IMR-90 (cell line): Measurements from ENCODE around the gene REPS2. TPM values are rescaled to one million over a fixed set of nuclear protein-coding genes. Genes with fewer than 3 reads are reported as not detected.

Experiments used
- ATAC-seq: fragments of 200-7000 bp; cut with Tn5 transposase; 2 replicates; pipeline ENCODE4 v1.9.1; 2020; ENCODE audit warnings: low read depth, mild to moderate bottlenecking, moderate library complexity
- BruUV-seq: library from RNA; stranded (reverse); fragments of 400-500 nt; replicated peaks from 2 replicates; lab custom pipeline; 2021; lab: Mats Ljungman, UMichigan
- CTCF ChIA-PET: fragments of 300-600 bp; formaldehyde crosslinking; extraction: SDS; loops from one replicate; lab custom pipeline; 2021; ENCODE audit warnings: antibody characterized with exemption; lab: Yijun Ruan, JAX
- POLR2A ChIA-PET: fragments of 300-600 bp; sonication (Branson Sonifier 250); formaldehyde crosslinking; loops from one replicate; lab custom pipeline; 2022; ENCODE audit warnings: antibody characterized with exemption; ENCODE audit not compliant: unreplicated experiment; lab: Charles Lee
- DNase-seq: peaks from one replicate; pipeline ENCODE4 v3.0.0; 2013
- H2AFZ ChIP-seq: replicated peaks from 2 replicates; pipeline ENCODE3; 2013; ENCODE audit warnings: low read length, mild to moderate bottlenecking; ENCODE audit not compliant: poor library complexity
- H2AK5ac ChIP-seq: 2 replicates; pipeline ENCODE4 v1.6.1; 2013; ENCODE audit warnings: low read depth, low read length, inconsistent platforms
- H2AK9ac ChIP-seq: replicated peaks from 2 replicates; pipeline ENCODE3; 2013; ENCODE audit warnings: mild to moderate bottlenecking, low read depth, low read length, moderate library complexity; ENCODE audit not compliant: poor library complexity
- H2BK120ac ChIP-seq: 2 replicates; pipeline ENCODE4 v1.6.1; 2013; ENCODE audit warnings: low read depth, low read length, inconsistent platforms
- H2BK15ac ChIP-seq: 3 replicates; pipeline ENCODE4 v1.6.1; 2013; ENCODE audit warnings: low read depth, low read length, inconsistent platforms
- H2BK20ac ChIP-seq: 2 replicates; pipeline ENCODE4 v1.6.1; 2013; ENCODE audit warnings: low read depth, mild to moderate bottlenecking, inconsistent platforms, low read length, moderate library complexity
- H2BK5ac ChIP-seq: 2 replicates; pipeline ENCODE4 v1.6.1; 2013; ENCODE audit warnings: mild to moderate bottlenecking, low read depth, low read length, inconsistent platforms; ENCODE audit not compliant: poor library complexity, severe bottlenecking
- H3K14ac ChIP-seq: replicated peaks from 2 replicates; pipeline ENCODE4 v1.6.1; 2013; ENCODE audit warnings: low read depth, low read length, inconsistent platforms
- H3K18ac ChIP-seq: 2 replicates; pipeline ENCODE4 v1.6.1; 2013; ENCODE audit warnings: low read depth, low read length, control low read depth
- H3K23ac ChIP-seq: 2 replicates; pipeline ENCODE4 v1.6.1; 2013; ENCODE audit warnings: low read depth, low read length, inconsistent platforms
- H3K27ac ChIP-seq: 2 replicates; pipeline ENCODE4 v1.5.1; 2013; ENCODE audit warnings: mild to moderate bottlenecking, control low read depth, low read length; ENCODE audit not compliant: insufficient read depth
- H3K27me3 ChIP-seq: 2 replicates; pipeline ENCODE4 v1.6.1; 2013; ENCODE audit warnings: low read length; ENCODE audit not compliant: control insufficient read depth, insufficient read depth
- H3K36me3 ChIP-seq: 2 replicates; pipeline ENCODE4 v1.6.1; 2013; ENCODE audit warnings: low read length, mixed read lengths; ENCODE audit not compliant: control insufficient read depth, insufficient read depth
- H3K4ac ChIP-seq: 2 replicates; pipeline ENCODE4 v1.6.1; 2013; ENCODE audit warnings: low read depth, low read length, inconsistent platforms
- H3K4me1 ChIP-seq: 2 replicates; pipeline ENCODE4 v1.6.1; 2013; ENCODE audit warnings: low read length, mixed read lengths; ENCODE audit not compliant: control insufficient read depth, insufficient read depth
- H3K4me2 ChIP-seq: 2 replicates; pipeline ENCODE4 v1.6.1; 2013; ENCODE audit warnings: low read depth, mild to moderate bottlenecking, control low read depth, low read length, moderate library complexity
- H3K4me3 ChIP-seq: 2 replicates; pipeline ENCODE4 v1.5.1; 2013; ENCODE audit warnings: low read depth, mild to moderate bottlenecking, control low read depth, low read length, moderate library complexity; ENCODE audit not compliant: insufficient read depth
- H3K56ac ChIP-seq: 2 replicates; pipeline ENCODE4 v1.6.1; 2013; ENCODE audit warnings: low read length, inconsistent platforms; ENCODE audit not compliant: insufficient read depth; ENCODE audit errors: extremely low read depth
- H3K79me1 ChIP-seq, 2 experiments: 2 replicates each; pipeline ENCODE4 v1.6.1; 2013; ENCODE audit warnings: low read length in 2 of 2, inconsistent platforms in 1 of 2, low read depth in 1 of 2
- H3K9ac ChIP-seq: 2 replicates; pipeline ENCODE4 v1.6.1; 2013; ENCODE audit warnings: low read depth, low read length, control low read depth
- H3K9me1 ChIP-seq: 2 replicates; pipeline ENCODE4 v1.6.1; 2013; ENCODE audit warnings: low read length, inconsistent platforms; ENCODE audit not compliant: insufficient read depth
- H3K9me3 ChIP-seq: 2 replicates; pipeline ENCODE4 v1.6.1; 2013; ENCODE audit warnings: low read length; ENCODE audit not compliant: control insufficient read depth, insufficient read depth
- H4K20me1 ChIP-seq: 2 replicates; pipeline ENCODE4 v1.6.1; 2013; ENCODE audit warnings: low read length, inconsistent platforms; ENCODE audit not compliant: insufficient read depth
- H4K5ac ChIP-seq: 2 replicates; pipeline ENCODE4 v1.6.1; 2013; ENCODE audit warnings: mild to moderate bottlenecking, low read depth, low read length, control low read depth
- H4K8ac ChIP-seq, 2 experiments: 2 replicates each; pipeline ENCODE4 v1.6.1; 2013; ENCODE audit warnings: low read depth in 2 of 2, low read length in 2 of 2, control low read depth in 1 of 2, inconsistent platforms in 1 of 2
- H4K91ac ChIP-seq: 2 replicates; pipeline ENCODE4 v1.6.1; 2013; ENCODE audit warnings: low read depth, low read length, inconsistent platforms; ENCODE audit not compliant: insufficient read depth
- BHLHE40 ChIP-seq: fragments of 150-350 bp; IDR thresholded peaks from 2 replicates; pipeline ENCODE4 v1.6.1; 2016; ENCODE audit warnings: mild to moderate bottlenecking, low read depth, low read length
- CEBPB ChIP-seq: IDR thresholded peaks from 2 replicates; pipeline ENCODE4 v1.6.1; 2012; ENCODE audit warnings: low read depth, low read length, improper control_type of control experiment
- CHD1 ChIP-seq: IDR thresholded peaks from 2 replicates; pipeline ENCODE4 v1.6.1; 2012; ENCODE audit warnings: low read depth, low read length, improper control_type of control experiment
- CTCF ChIP-seq: conservative IDR thresholded peaks from 2 replicates; pipeline ENCODE4 v1.5.1; 2012; ENCODE audit warnings: mild to moderate bottlenecking, low read depth, low read length, improper control_type of control experiment
- FOS ChIP-seq: fragments of 150-350 bp; IDR thresholded peaks from 2 replicates; pipeline ENCODE4 v1.6.1; 2016; ENCODE audit warnings: low read depth, low read length
- MAFK ChIP-seq: IDR thresholded peaks from 2 replicates; pipeline ENCODE4 v1.6.1; 2012; ENCODE audit warnings: low read depth, low read length, improper control_type of control experiment
- MAZ ChIP-seq: IDR thresholded peaks from 2 replicates; pipeline ENCODE4 v1.6.1; 2012; ENCODE audit warnings: low read depth, mild to moderate bottlenecking, low read length, improper control_type of control experiment, moderate library complexity, borderline replicate concordance
- MXI1 ChIP-seq: IDR thresholded peaks from 2 replicates; pipeline ENCODE4 v1.6.1; 2012; ENCODE audit warnings: low read depth, mild to moderate bottlenecking, low read length, moderate library complexity, borderline replicate concordance
- NFE2L2 ChIP-seq: fragments of 150-350 bp; IDR thresholded peaks from 2 replicates; pipeline ENCODE4 v1.6.1; 2016; ENCODE audit warnings: low read depth, mild to moderate bottlenecking, low read length
- POLR2A ChIP-seq: IDR thresholded peaks from 2 replicates; pipeline ENCODE4 v1.6.1; 2012; ENCODE audit warnings: mild to moderate bottlenecking, low read depth, low read length
- RAD21 ChIP-seq: IDR thresholded peaks from 2 replicates; pipeline ENCODE4 v1.6.1; 2012; ENCODE audit warnings: low read length, improper control_type of control experiment
- RCOR1 ChIP-seq: IDR thresholded peaks from 2 replicates; pipeline ENCODE4 v1.6.1; 2012; ENCODE audit warnings: mild to moderate bottlenecking, low read length, improper control_type of control experiment; ENCODE audit not compliant: insufficient replicate concordance
- RFX5 ChIP-seq: IDR thresholded peaks from 2 replicates; pipeline ENCODE4 v1.8.0; 2012; ENCODE audit warnings: low read depth, mild to moderate bottlenecking, low read length, moderate library complexity
- SMC3 ChIP-seq: fragments of 150-350 bp; IDR thresholded peaks from 2 replicates; pipeline ENCODE4 v1.6.1; 2016; ENCODE audit warnings: low read depth, mild to moderate bottlenecking, antibody characterized with exemption, low read length, moderate library complexity
- WGBS, 2 experiments: methylation state at CpG; one replicate each; pipeline versions ENCODE4 v1.1.5 to v1.1.7; 2013; ENCODE audit warnings: missing lambda C conversion rate in 2 of 2; ENCODE audit not compliant: insufficient read length in 1 of 2; ENCODE audit errors: extremely low coverage in 2 of 2; 5-methylcytosine and 5-hydroxymethylcytosine counted together
- dilution Hi-C: fragments of 300-500 bp; cut with HindIII; formaldehyde crosslinking; loops from one replicate; pipeline ENCODE4 v1.14.3; 2018; ENCODE audit warnings: low sequenced_read_pairs; ENCODE audit not compliant: unreplicated experiment
- in situ Hi-C: fragments of 300-500 bp; cut with MboI; formaldehyde crosslinking; loops from 3 replicates; pipeline ENCODE4 v1.14.3; 2019; ENCODE audit warnings: low sequenced_read_pairs, inconsistent platforms, mixed read lengths
- intact Hi-C: fragments of 100-400 bp; cut with micrococcal nuclease; formaldehyde crosslinking; loops from 2 replicates; pipeline ENCODE4 v1.10.0; 2022
- polyA plus RNA-seq, 3 experiments: library from polyadenylated mRNA; depleted of rRNA; stranded (reverse); fragments of >200 nt; gene quantifications; 2 replicates each; pipeline ENCODE4 v1.2.3, GENCODE V29; 2012; ENCODE audit warnings: low replicate concordance in 1 of 3
- total RNA-seq: library from RNA; depleted of rRNA; stranded (reverse); fragments of >200 nt; gene quantifications from 2 replicates; pipeline ENCODE4 v1.2.3, GENCODE V29; 2012
- TF ChIP-seq, protein P1 (sequence below): fragments of 150-350 bp; IDR thresholded peaks from 2 replicates; pipeline ENCODE4 v1.6.1; 2017; ENCODE audit warnings: mild to moderate bottlenecking, antibody characterized with exemption, low read length, low read depth
- TF ChIP-seq, protein P2 (sequence below): fragments of 150-350 bp; IDR thresholded peaks from 2 replicates; pipeline ENCODE4 v1.6.1; 2016; ENCODE audit warnings: low read depth, mild to moderate bottlenecking, low read length, moderate library complexity, borderline replicate concordance

Gene REPS2
- total and polyA plus RNA-seq, 2 of the 4 experiments (the other 2 are of a cell fraction), result 0.02 to 0.18 TPM

DNA sequence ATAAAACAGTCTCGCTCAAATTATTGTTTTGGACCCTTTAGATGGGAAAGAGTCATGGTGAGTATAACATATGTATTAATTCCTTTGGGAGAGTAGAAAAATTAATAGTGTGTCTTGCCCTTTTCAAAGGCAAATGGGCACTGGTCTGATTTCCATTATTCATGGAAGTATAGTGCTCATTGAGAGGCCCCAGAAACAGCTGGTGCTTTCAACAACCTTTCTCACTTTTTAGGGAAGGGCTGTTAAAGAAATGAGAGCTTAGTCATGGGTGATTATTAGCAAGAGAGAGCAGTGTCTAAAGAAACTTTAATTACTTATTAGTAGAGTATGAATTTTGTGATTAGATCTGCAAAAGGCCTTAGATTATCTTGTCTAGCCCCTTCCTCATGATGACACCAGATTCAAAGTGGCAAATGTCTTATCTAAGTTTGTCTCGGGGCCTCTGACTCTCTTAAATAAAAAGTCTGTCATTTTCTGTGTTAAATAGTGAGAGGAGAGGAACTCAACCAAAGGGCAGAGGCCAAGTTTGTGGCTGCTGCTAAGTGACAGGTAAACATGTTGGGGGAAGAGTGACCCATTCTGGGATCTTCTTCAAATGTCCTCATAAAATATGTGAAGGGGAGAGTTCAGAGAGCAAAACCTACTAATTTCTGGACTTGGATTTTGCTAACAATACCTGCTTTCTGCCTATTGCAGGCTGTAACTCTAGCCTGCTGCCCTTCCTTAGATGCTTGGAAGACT, 110.6 kb downstream of the REPS2 start:
- no peak overlapping the region for H3K4ac ChIP-seq
- H3K27ac ChIP-seq, result no peak overlapping the region
- H3K4me2 ChIP-seq, result no peak overlapping the region
- H4K91ac ChIP-seq, result no peak overlapping the region
- H3K9me1 ChIP-seq, result no peaks in the 10 kb centered on the region
- H3K9me3 ChIP-seq, result no peaks in the 10 kb centered on the region
- H2BK120ac ChIP-seq, result no peak overlapping the region
- H3K9ac ChIP-seq, result no peak overlapping the region
- no TSS peak for BruUV-seq
- ATAC-seq (no peak), DNase-seq (no peak)
- dilution Hi-C loops, result no loop called here
- H3K14ac ChIP-seq, result no peak overlapping the region
- H3K79me1 ChIP-seq, result no peaks in the 10 kb centered on the region
- no peak overlapping the region for H2AK5ac ChIP-seq
- H3K36me3 ChIP-seq, result no peaks in the 10 kb centered on the region
- no peaks in the 10 kb centered on the region for H4K20me1 ChIP-seq
- no peak overlapping the region for H3K4me3 ChIP-seq
- peaks cover 13% of the 10 kb centered on the region for H3K27me3 ChIP-seq
- H2BK15ac ChIP-seq, result no peak overlapping the region
- no CpG with 5 or more reads among the region's 2 CpGs for WGBS, 2 experiments
- intact Hi-C loops, result no loop called here
- H3K18ac ChIP-seq, result no peak overlapping the region
- POLR2A ChIA-PET, result no interaction called here
- H2AFZ ChIP-seq, result no peak overlapping the region
- H2AK9ac ChIP-seq, result no peak overlapping the region
- H3K23ac ChIP-seq, result no peak overlapping the region
- no peak overlapping the region for H2BK20ac ChIP-seq
- no peak overlapping the region for H3K56ac ChIP-seq
- no peaks in the 10 kb centered on the region for H3K4me1 ChIP-seq
- CTCF ChIA-PET, result no interaction called here
- TF ChIP-seq MXI1 (no peak), MAZ (no peak), CHD1 (no peak), RAD21 (no peak), BHLHE40 (no peak), RFX5 (no peak), RCOR1 (no peak), MAFK (no peak), FOS (no peak), CTCF (no peak), SMC3 (no peak), CEBPB (no peak), NFE2L2 (no peak), POLR2A (no peak)
- TF ChIP-seq, protein P1, sequence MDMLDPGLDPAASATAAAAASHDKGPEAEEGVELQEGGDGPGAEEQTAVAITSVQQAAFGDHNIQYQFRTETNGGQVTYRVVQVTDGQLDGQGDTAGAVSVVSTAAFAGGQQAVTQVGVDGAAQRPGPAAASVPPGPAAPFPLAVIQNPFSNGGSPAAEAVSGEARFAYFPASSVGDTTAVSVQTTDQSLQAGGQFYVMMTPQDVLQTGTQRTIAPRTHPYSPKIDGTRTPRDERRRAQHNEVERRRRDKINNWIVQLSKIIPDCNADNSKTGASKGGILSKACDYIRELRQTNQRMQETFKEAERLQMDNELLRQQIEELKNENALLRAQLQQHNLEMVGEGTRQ, result no peak
- TF ChIP-seq, protein P2, sequence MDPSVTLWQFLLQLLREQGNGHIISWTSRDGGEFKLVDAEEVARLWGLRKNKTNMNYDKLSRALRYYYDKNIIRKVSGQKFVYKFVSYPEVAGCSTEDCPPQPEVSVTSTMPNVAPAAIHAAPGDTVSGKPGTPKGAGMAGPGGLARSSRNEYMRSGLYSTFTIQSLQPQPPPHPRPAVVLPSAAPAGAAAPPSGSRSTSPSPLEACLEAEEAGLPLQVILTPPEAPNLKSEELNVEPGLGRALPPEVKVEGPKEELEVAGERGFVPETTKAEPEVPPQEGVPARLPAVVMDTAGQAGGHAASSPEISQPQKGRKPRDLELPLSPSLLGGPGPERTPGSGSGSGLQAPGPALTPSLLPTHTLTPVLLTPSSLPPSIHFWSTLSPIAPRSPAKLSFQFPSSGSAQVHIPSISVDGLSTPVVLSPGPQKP, result no peak
- H2BK5ac ChIP-seq, result no peak overlapping the region
- no peak overlapping the region for H4K5ac ChIP-seq
- in situ Hi-C loops, result loop anchor here (10.0 kb wide), 1 partner anchor 232 kb away; no protein-coding TSS in a partner anchor
- no peak overlapping the region for H4K8ac ChIP-seq
